Panc1 (cell line): ENCODE results near the gene LBH. TPM values are rescaled to one million over a fixed set of nuclear protein-coding genes. Genes with fewer than 3 reads are reported as not detected.

Experiments used
- ATAC-seq: fragments of 200-7000 bp; cut with Tn5 transposase; 2 replicates; pipeline ENCODE4 v1.9.1; 2020; ENCODE audit warnings: mild to moderate bottlenecking, moderate library complexity
- BruUV-seq: library from RNA; stranded (reverse); fragments of 400-500 nt; replicated peaks from 2 replicates; lab custom pipeline; 2021; lab: Mats Ljungman, UMichigan
- CTCF ChIA-PET: fragments of 300-600 bp; sonication (Branson Sonifier 250); formaldehyde crosslinking; loops from one replicate; lab custom pipeline; 2022; ENCODE audit warnings: antibody characterized with exemption; lab: Charles Lee
- POLR2A ChIA-PET: fragments of 300-600 bp; sonication (Branson Sonifier 250); formaldehyde crosslinking; loops from one replicate; lab custom pipeline; 2022; ENCODE audit warnings: antibody characterized with exemption; lab: Charles Lee
- DNase-seq: peaks from one replicate; pipeline ENCODE4 v3.0.0-alpha.2; 2010; ENCODE audit warnings: low read depth, low spot score
- H3K27ac ChIP-seq: 2 replicates; pipeline ENCODE4 v1.5.1; 2011; ENCODE audit warnings: mild to moderate bottlenecking, low read length, inconsistent platforms
- H3K27me3 ChIP-seq: fragments of 200-500 bp; sonication (Bioruptor generic); 2 replicates; pipeline ENCODE4 v1.6.0; 2014; ENCODE audit warnings: low read length, inconsistent platforms; ENCODE audit not compliant: control insufficient read depth, insufficient read depth
- H3K36me3 ChIP-seq: fragments of 200-500 bp; sonication (Bioruptor generic); 2 replicates; pipeline ENCODE4 v1.5.1; 2014; ENCODE audit warnings: inconsistent platforms, mild to moderate bottlenecking, low read length, moderate library complexity; ENCODE audit not compliant: control insufficient read depth, insufficient read depth
- H3K4me1 ChIP-seq: 2 replicates; pipeline ENCODE4 v1.5.1; 2011; ENCODE audit warnings: inconsistent platforms, mild to moderate bottlenecking, low read length, moderate library complexity; ENCODE audit not compliant: control insufficient read depth, insufficient read depth
- H3K4me3 ChIP-seq, 2 experiments: 2 replicates each; pipeline ENCODE4 v1.5.1; 2011 to 2012; ENCODE audit warnings: low read depth in 2 of 2, low read length in 2 of 2, mild to moderate bottlenecking in 2 of 2, inconsistent platforms in 1 of 2, moderate library complexity in 1 of 2
- H3K9me3 ChIP-seq: fragments of 200-500 bp; sonication (Bioruptor generic); 2 replicates; pipeline ENCODE4 v1.5.1; 2014; ENCODE audit warnings: low read depth, mild to moderate bottlenecking, inconsistent platforms, low read length, moderate library complexity; ENCODE audit not compliant: control insufficient read depth, insufficient read depth
- POLR2AphosphoS5 ChIP-seq: IDR thresholded peaks from 2 replicates; pipeline ENCODE4 v1.6.1; 2012; ENCODE audit warnings: mild to moderate bottlenecking, low read depth, low read length, moderate library complexity
- SIN3A ChIP-seq: IDR thresholded peaks from 2 replicates; pipeline ENCODE4 v1.6.1; 2012; ENCODE audit warnings: low read depth, mild to moderate bottlenecking, low read length, moderate library complexity, borderline replicate concordance; ENCODE audit not compliant: insufficient read depth
- TCF7L2 ChIP-seq: IDR thresholded peaks from 2 replicates; pipeline ENCODE4 v1.6.1; 2011; ENCODE audit warnings: mild to moderate bottlenecking, low read depth, low read length, inconsistent platforms
- in situ Hi-C: cut with HindIII; loops from 2 replicates; pipeline ENCODE4 v1.10.0; 2016; ENCODE audit warnings: low sequenced_read_pairs, low pct_unique_long_range_greater_than_20kb
- intact Hi-C: fragments of 100-400 bp; cut with micrococcal nuclease; formaldehyde crosslinking; loops from one replicate; pipeline ENCODE4 v1.10.0; 2022; ENCODE audit not compliant: unreplicated experiment
- total RNA-seq: library from RNA; stranded (reverse); gene quantifications from one replicate; pipeline ENCODE4 v1.2.1, GENCODE V29; 2021; ENCODE audit not compliant: unreplicated experiment
- TF ChIP-seq, protein P1 (sequence below): fragments of 450-650 bp; IDR thresholded peaks from 2 replicates; pipeline ENCODE4 v1.5.1; 2017; ENCODE audit warnings: mild to moderate bottlenecking
- TF ChIP-seq, protein P2 (sequence below), 2 experiments: IDR thresholded peaks; 2 replicates each; pipeline ENCODE4 v1.6.1; 2011 to 2012; ENCODE audit warnings: low read depth in 2 of 2, control low read depth in 1 of 2, low read length in 1 of 2, mild to moderate bottlenecking in 1 of 2, moderate library complexity in 1 of 2; ENCODE audit not compliant: insufficient read depth in 1 of 2

The LBH gene
- total RNA-seq, 1 experiment from 2014 or later, result 2.2 TPM

- Histone ChIP-seq H3K27me3 (no peaks in the 10 kb centered on the region), H3K36me3 (no peaks in the 10 kb centered on the region), H3K9me3 (no peaks in the 10 kb centered on the region), H3K27ac (no peak overlapping the region), H3K4me3 (no peak overlapping the region), H3K4me1 (no peaks in the 10 kb centered on the region)
- intact Hi-C loops (no loop called here), in situ Hi-C loops (no loop called here)
- ATAC-seq, result no peak
- ChIA-PET CTCF (no interaction called here), POLR2A (no interaction called here)
- BruUV-seq, result no TSS peak
- TF ChIP-seq, protein P1, sequence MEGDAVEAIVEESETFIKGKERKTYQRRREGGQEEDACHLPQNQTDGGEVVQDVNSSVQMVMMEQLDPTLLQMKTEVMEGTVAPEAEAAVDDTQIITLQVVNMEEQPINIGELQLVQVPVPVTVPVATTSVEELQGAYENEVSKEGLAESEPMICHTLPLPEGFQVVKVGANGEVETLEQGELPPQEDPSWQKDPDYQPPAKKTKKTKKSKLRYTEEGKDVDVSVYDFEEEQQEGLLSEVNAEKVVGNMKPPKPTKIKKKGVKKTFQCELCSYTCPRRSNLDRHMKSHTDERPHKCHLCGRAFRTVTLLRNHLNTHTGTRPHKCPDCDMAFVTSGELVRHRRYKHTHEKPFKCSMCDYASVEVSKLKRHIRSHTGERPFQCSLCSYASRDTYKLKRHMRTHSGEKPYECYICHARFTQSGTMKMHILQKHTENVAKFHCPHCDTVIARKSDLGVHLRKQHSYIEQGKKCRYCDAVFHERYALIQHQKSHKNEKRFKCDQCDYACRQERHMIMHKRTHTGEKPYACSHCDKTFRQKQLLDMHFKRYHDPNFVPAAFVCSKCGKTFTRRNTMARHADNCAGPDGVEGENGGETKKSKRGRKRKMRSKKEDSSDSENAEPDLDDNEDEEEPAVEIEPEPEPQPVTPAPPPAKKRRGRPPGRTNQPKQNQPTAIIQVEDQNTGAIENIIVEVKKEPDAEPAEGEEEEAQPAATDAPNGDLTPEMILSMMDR, result no peak
- TF ChIP-seq SIN3A (no peak), TCF7L2 (no peak), POLR2AphosphoS5 (no peak)
- TF ChIP-seq, protein P2, sequence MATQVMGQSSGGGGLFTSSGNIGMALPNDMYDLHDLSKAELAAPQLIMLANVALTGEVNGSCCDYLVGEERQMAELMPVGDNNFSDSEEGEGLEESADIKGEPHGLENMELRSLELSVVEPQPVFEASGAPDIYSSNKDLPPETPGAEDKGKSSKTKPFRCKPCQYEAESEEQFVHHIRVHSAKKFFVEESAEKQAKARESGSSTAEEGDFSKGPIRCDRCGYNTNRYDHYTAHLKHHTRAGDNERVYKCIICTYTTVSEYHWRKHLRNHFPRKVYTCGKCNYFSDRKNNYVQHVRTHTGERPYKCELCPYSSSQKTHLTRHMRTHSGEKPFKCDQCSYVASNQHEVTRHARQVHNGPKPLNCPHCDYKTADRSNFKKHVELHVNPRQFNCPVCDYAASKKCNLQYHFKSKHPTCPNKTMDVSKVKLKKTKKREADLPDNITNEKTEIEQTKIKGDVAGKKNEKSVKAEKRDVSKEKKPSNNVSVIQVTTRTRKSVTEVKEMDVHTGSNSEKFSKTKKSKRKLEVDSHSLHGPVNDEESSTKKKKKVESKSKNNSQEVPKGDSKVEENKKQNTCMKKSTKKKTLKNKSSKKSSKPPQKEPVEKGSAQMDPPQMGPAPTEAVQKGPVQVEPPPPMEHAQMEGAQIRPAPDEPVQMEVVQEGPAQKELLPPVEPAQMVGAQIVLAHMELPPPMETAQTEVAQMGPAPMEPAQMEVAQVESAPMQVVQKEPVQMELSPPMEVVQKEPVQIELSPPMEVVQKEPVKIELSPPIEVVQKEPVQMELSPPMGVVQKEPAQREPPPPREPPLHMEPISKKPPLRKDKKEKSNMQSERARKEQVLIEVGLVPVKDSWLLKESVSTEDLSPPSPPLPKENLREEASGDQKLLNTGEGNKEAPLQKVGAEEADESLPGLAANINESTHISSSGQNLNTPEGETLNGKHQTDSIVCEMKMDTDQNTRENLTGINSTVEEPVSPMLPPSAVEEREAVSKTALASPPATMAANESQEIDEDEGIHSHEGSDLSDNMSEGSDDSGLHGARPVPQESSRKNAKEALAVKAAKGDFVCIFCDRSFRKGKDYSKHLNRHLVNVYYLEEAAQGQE (IDR thresholded peaks at IDR 0.05; ENCODE audit: insufficient read depth in 1 of 2, low read depth in 2 of 2, low read length in 1 of 2), result no peak
- no peak for DNase-seq
Measured at GRCh38 chr2:30302566-30302965, 71.2 kb downstream of the LBH start.

GRCh38 chr2:30303095-30303494 is 71.8 kb downstream of the LBH start:
- Histone ChIP-seq H3K4me3 (no peak overlapping the region), H3K27me3 (no peaks in the 10 kb centered on the region), H3K36me3 (no peaks in the 10 kb centered on the region), H3K4me1 (no peaks in the 10 kb centered on the region), H3K9me3 (no peaks in the 10 kb centered on the region), H3K27ac (no peak overlapping the region)
- DNase-seq (no peak), ATAC-seq (no peak)
- in situ Hi-C loops, result no loop called here
- CTCF ChIA-PET, result no interaction called here
- no TSS peak for BruUV-seq
- intact Hi-C loops, result no loop called here
- no peak for TF ChIP-seq SIN3A
- TF ChIP-seq TCF7L2, result no peak
- TF ChIP-seq, protein P2 (IDR thresholded peaks at IDR 0.05; ENCODE audit: insufficient read depth in 1 of 2, low read depth in 2 of 2, low read length in 1 of 2), result no peak
- TF ChIP-seq, protein P1, result no peak
- POLR2A ChIA-PET, result no interaction called here
